Sigmoid colon (tissue), 7 donors: ENCODE data around the gene NAA16. TPM values are rescaled to one million over a fixed set of nuclear protein-coding genes. Genes with fewer than 3 reads are reported as not detected.

ENCODE experiments used
- DNase-seq: peaks from one replicate; pipeline ENCODE4 v3.0.0-alpha.2; 2019
- H3K27ac ChIP-seq, 4 donors: fragments of 200-600 bp; sonication (generic); one replicate each; pipeline ENCODE4 v1.5.1; 2016 to 2019; ENCODE audit warnings: mild to moderate bottlenecking in 1 of 4
- H3K27me3 ChIP-seq, 3 donors: fragments of 200-600 bp; sonication (generic); one replicate each; pipeline ENCODE4 v1.5.1; 2019; ENCODE audit warnings: mild to moderate bottlenecking in 1 of 3
- H3K36me3 ChIP-seq, 4 donors: fragments of 200-600 bp; sonication (generic); one replicate each; pipeline ENCODE4 v1.5.1; 2016 to 2019
- H3K4me1 ChIP-seq, 4 donors: fragments of 200-600 bp; sonication (generic); one replicate each; pipeline ENCODE4 v1.5.1; 2017 to 2019
- H3K4me3 ChIP-seq, 4 donors: fragments of 200-600 bp; sonication (generic); one replicate each; pipeline ENCODE4 v1.5.1; 2017 to 2019; ENCODE audit warnings: mild to moderate bottlenecking in 2 of 4, moderate library complexity in 1 of 4
- H3K9me3 ChIP-seq, 4 donors: fragments of 200-600 bp in 3 of 4; sonication (generic) in 3 of 4; one replicate each; pipeline versions ENCODE4 v1.5.1 to v1.6.1; 2013 to 2019
- CTCF ChIP-seq, 4 experiments: fragments of 450-650 bp in 3 of 4; fragments of 200-600 bp in 1 of 4; IDR thresholded peaks; one replicate each; pipeline ENCODE4 v1.5.1; 2016 to 2019; ENCODE audit warnings: antibody characterized with exemption in 4 of 4, mild to moderate bottlenecking in 3 of 4, moderate library complexity in 2 of 4
- EP300 ChIP-seq, 4 donors: sonication (generic); formaldehyde crosslinking; IDR thresholded peaks; one replicate each; pipeline ENCODE4 v1.6.1; 2017; ENCODE audit warnings: antibody characterized with exemption in 4 of 4
- POLR2A ChIP-seq, 2 donors: fragments of 450-650 bp; IDR thresholded peaks; one replicate each; pipeline ENCODE4 v1.6.1; 2016; ENCODE audit warnings: antibody characterized with exemption in 2 of 2, mild to moderate bottlenecking in 2 of 2, moderate library complexity in 2 of 2
- POLR2AphosphoS5 ChIP-seq, 4 donors: sonication (generic); formaldehyde crosslinking; IDR thresholded peaks; one replicate each; pipeline ENCODE4 v1.6.1; 2017; ENCODE audit warnings: antibody characterized with exemption in 4 of 4
- WGBS, 2 donors: extraction: QIAGEN DNeasy Blood & Tissue Kit; methylation state at CpG; one replicate each; pipeline ENCODE4 v1.1.7; 2013; 5-methylcytosine and 5-hydroxymethylcytosine counted together
- intact Hi-C: fragments of 100-400 bp; cut with DNase I; formaldehyde crosslinking; loops from one replicate; pipeline ENCODE4 v1.15.1; 2023
- polyA plus RNA-seq, 3 donors: library from polyadenylated mRNA; stranded (reverse); fragments of 200-250 nt; gene quantifications; one replicate each; pipeline ENCODE4 v1.2.3, GENCODE V29; 2013
- total RNA-seq, 4 donors: library from RNA; depleted of rRNA; stranded (reverse); fragments of >200 nt; gene quantifications; one replicate each; pipeline ENCODE4 v1.1.0, GENCODE V29; 2016
- donor health status: healthy with polysubstance abuse.
- donor health status: Bipolar disorder and iron deficiency.
- donor health status: healthy.

Gene NAA16
- total and polyA plus RNA-seq, 7 donors: 2.5 to 24.4 (median 15.2) TPM

- no peak for DNase-seq
- Histone ChIP-seq H3K36me3 (no peaks in the 10 kb centered on the region), H3K4me1 (no peaks in the 10 kb centered on the region), H3K27ac (no peak overlapping the region), H3K4me3 (no peak overlapping the region), H3K27me3 (no peaks in the 10 kb centered on the region), H3K9me3 (no peaks in the 10 kb centered on the region)
- intact Hi-C loops: no loop called here
- 81 to 90% methylated on average over 5 of the region's 5 CpGs for WGBS, 2 donors
- no peak for TF ChIP-seq POLR2A (IDR thresholded peaks at IDR 0.05)
Measured at GRCh38 chr13:41282129-41282571, 28.9 kb upstream of the NAA16 start.

- intact Hi-C loops: no loop called here
- no peak for DNase-seq
- TF ChIP-seq POLR2A (IDR thresholded peaks at IDR 0.05) (no peak), CTCF (IDR thresholded peaks at IDR 0.05) (no peak), POLR2AphosphoS5 (IDR thresholded peaks at IDR 0.05) (no peak), EP300 (IDR thresholded peaks at IDR 0.05) (no peak)
- Histone ChIP-seq H3K4me1 (no peaks in the 10 kb centered on the region), H3K4me3 (no peak overlapping the region), H3K27me3 (no peaks in the 10 kb centered on the region), H3K27ac (no peak overlapping the region), H3K36me3 (no peaks in the 10 kb centered on the region), H3K9me3 (no peaks in the 10 kb centered on the region)
- WGBS, 2 donors: 87 to 94% methylated on average over 13 of the region's 13 CpGs
Measured at GRCh38 chr13:41284512-41285288, 26.4 kb upstream of the NAA16 start.

DNA sequence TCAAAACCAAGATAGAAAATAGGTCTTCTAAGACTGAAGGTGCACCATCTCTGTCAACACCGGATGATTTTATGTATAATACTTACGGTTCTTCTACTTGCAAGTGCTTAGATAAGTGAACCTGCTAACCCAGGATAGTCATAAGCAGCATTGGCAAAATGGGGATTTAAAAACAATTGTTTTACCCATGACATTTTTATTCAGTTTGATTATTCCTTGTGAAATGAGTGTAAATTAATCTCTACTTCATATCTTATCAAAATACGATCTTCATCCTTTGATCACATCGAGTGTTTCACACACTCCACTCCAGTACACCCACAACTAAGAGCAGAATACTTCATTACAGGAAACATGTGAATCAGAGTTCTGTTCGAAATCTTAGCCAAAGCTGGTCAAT, 24.7 kb upstream of the NAA16 start:
- 79 to 88% methylated on average over 5 of the region's 5 CpGs for WGBS, 2 donors
- Histone ChIP-seq H3K9me3 (no peaks in the 10 kb centered on the region), H3K4me1 (no peaks in the 10 kb centered on the region), H3K36me3 (no peaks in the 10 kb centered on the region), H3K27ac (no peak overlapping the region), H3K27me3 (no peaks in the 10 kb centered on the region), H3K4me3 (no peak overlapping the region)
- no peak for DNase-seq
- TF ChIP-seq POLR2AphosphoS5 (IDR thresholded peaks at IDR 0.05) (no peak), CTCF (IDR thresholded peaks at IDR 0.05) (no peak), EP300 (IDR thresholded peaks at IDR 0.05) (no peak), POLR2A (IDR thresholded peaks at IDR 0.05) (no peak)
- intact Hi-C loops: no loop called here

DNA sequence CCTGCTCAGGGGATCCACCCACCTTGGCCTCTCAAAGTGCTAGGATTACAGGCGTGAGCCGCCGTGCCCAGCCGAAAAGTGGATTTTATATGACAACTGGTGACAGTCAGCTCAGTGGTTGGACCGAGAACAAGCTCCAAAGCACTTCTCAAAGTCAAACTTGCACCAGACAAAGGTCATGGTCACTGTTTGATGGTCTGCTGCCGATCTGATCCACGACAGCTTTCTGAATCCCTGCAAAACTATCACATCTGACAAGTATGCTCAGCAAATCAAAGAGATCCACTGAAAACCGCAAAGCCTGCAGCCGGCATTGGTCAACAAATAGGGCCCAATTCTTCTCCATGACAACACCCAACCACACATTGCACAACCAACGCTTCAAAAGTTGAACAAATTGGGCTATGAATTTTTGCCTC, 21.6 kb upstream of the NAA16 start:
- Histone ChIP-seq H3K36me3 (no peaks in the 10 kb centered on the region), H3K27me3 (no peaks in the 10 kb centered on the region), H3K27ac (no peak overlapping the region), H3K4me3 (no peak overlapping the region), H3K4me1 (no peaks in the 10 kb centered on the region), H3K9me3 (peaks cover 0 to 3% (median 0%) of the 10 kb centered on the region in 4 donors)
- TF ChIP-seq CTCF (IDR thresholded peaks at IDR 0.05): no peak
- TF ChIP-seq POLR2A (IDR thresholded peaks at IDR 0.05): no peak
- no peak for TF ChIP-seq EP300 (IDR thresholded peaks at IDR 0.05)
- no peak for TF ChIP-seq POLR2AphosphoS5 (IDR thresholded peaks at IDR 0.05)
- WGBS, 2 donors: 91 to 95% methylated on average over 10 of the region's 10 CpGs
- intact Hi-C loops: no loop called here
- DNase-seq: no peak

- no peaks in the 10 kb centered on the region for H3K27me3 ChIP-seq
- intact Hi-C loops: no loop called here
- H3K4me1 ChIP-seq: no peaks in the 10 kb centered on the region
- no peak overlapping the region for H3K4me3 ChIP-seq
- no peak overlapping the region for H3K27ac ChIP-seq
- peaks cover 0 to 3% (median 0%) of the 10 kb centered on the region in 4 donors for H3K9me3 ChIP-seq
- 94% methylated on average over 7 of the region's 7 CpGs for WGBS, 2 donors
- TF ChIP-seq EP300 (IDR thresholded peaks at IDR 0.05): no peak
- no peak for TF ChIP-seq POLR2A (IDR thresholded peaks at IDR 0.05)
- TF ChIP-seq POLR2AphosphoS5 (IDR thresholded peaks at IDR 0.05): no peak
- no peak for TF ChIP-seq CTCF (IDR thresholded peaks at IDR 0.05)
- no peak for DNase-seq
- H3K36me3 ChIP-seq: no peaks in the 10 kb centered on the region
Measured at GRCh38 chr13:41291246-41291645, 19.8 kb upstream of the NAA16 start.
